AG04449 (cell line): Measurements from ENCODE around the gene PRRG4.
"Not testable (repeated sequence)": the region's sequence is repeated elsewhere in the genome, so short reads cannot be mapped to it uniquely, and the experiment has no call there.

Experiments
- CTCF ChIA-PET: fragments of 350-600 bp; formaldehyde crosslinking; extraction: SDS; loops from one replicate; lab custom pipeline; 2021; ENCODE audit warnings: antibody characterized with exemption; lab: Yijun Ruan, JAX
- POLR2A ChIA-PET: fragments of 400-600, 350-600 bp; formaldehyde crosslinking; extraction: SDS; loops from one replicate; lab custom pipeline; 2020; ENCODE audit warnings: antibody characterized with exemption, inconsistent platforms; lab: Yijun Ruan, JAX
- DNase-seq: peaks from one replicate; pipeline ENCODE4 v3.0.0-alpha.2; 2010; ENCODE audit warnings: low read depth, low spot score
- H3K4me3 ChIP-seq: 2 replicates; pipeline ENCODE4 v1.5.1; 2011; ENCODE audit warnings: low read depth, mild to moderate bottlenecking, control low read depth, low read length
- CTCF ChIP-seq: IDR thresholded peaks from one replicate; pipeline ENCODE4 v1.5.1; 2011; ENCODE audit warnings: mild to moderate bottlenecking, moderate library complexity, low read length, control low read depth, inconsistent platforms; ENCODE audit not compliant: insufficient read depth; ENCODE audit errors: missing control alignments

Gene PRRG4

GRCh38 chr11:32883421-32883820 is 53.7 kb downstream of the PRRG4 start:
- POLR2A ChIA-PET: no interaction called here
- no peak for TF ChIP-seq CTCF
- CTCF ChIA-PET: interaction anchor here (1.1 to 2.0 kb wide), 3 partner anchors 9 to 182 kb away, joined by 3 to 6 read pairs (median 4); partner anchors contain the start of gene QSER1
- DNase-seq: no peak
- H3K4me3 ChIP-seq: no peak overlapping the region

- DNase-seq: no peak
- H3K4me3 ChIP-seq: no peak overlapping the region
- ChIA-PET POLR2A (no interaction called here), CTCF (interaction anchor here (0.8 to 2.0 kb wide), 4 partner anchors 10 to 181 kb away, joined by 3 to 6 read pairs (median 4); no protein-coding TSS in a partner anchor)
- TF ChIP-seq CTCF: no peak
Measured at GRCh38 chr11:32884023-32884422, 54.3 kb downstream of the PRRG4 start.

GRCh38 chr11:32884770-32885384 is 55.1 kb downstream of the PRRG4 start:
- ChIA-PET POLR2A (no interaction called here), CTCF (interaction anchor here (0.8 to 1.6 kb wide), 5 partner anchors 9 to 20 kb away, joined by 3 to 5 read pairs (median 4); no protein-coding TSS in a partner anchor)
- DNase-seq: no peak
- no peak overlapping the region for H3K4me3 ChIP-seq
- peak; percentile 48 for TF ChIP-seq CTCF

GRCh38 chr11:32885556-32885955 is 55.8 kb downstream of the PRRG4 start:
- ChIA-PET CTCF (interaction anchor here (1.2 to 1.6 kb wide), 2 partner anchors 9 to 21 kb away, joined by 3 to 5 read pairs; no protein-coding TSS in a partner anchor), POLR2A (no interaction called here)
- no peak for TF ChIP-seq CTCF
- no peak for DNase-seq
- H3K4me3 ChIP-seq: no peak overlapping the region

GRCh38 chr11:32886180-32886579 is 56.5 kb downstream of the PRRG4 start:
- H3K4me3 ChIP-seq: no peak overlapping the region
- ChIA-PET CTCF (interaction anchor here (0.7 to 1.6 kb wide), 4 partner anchors 8 to 24 kb away, joined by 3 to 5 read pairs (median 3); no protein-coding TSS in a partner anchor), POLR2A (no interaction called here)
- TF ChIP-seq CTCF: no peak
- no peak for DNase-seq

- POLR2A ChIA-PET, H3K4me3 ChIP-seq, DNase-seq, CTCF ChIA-PET: not testable (repeated sequence)
Measured at GRCh38 chr11:32887707-32888383, 58.1 kb downstream of the PRRG4 start.

GRCh38 chr11:32888384-32888710 is 58.6 kb downstream of the PRRG4 start:
- DNase-seq, H3K4me3 ChIP-seq, CTCF ChIA-PET: not testable (repeated sequence)
- POLR2A ChIA-PET: interaction anchor here (0.6 kb wide), 1 partner anchor 128 kb away, joined by 3 read pairs; the partner anchor contains the start of gene DEPDC7
